Measurements from ENCODE around the gene ZBTB14.

ZBTB14 gene

GRCh38 chr18:5287854-5288253 is 7.7 kb downstream of the ZBTB14 start:
- no peaks in the 10 kb centered on the region for H3K27me3 ChIP-seq (replicated peaks; ENCODE audit: insufficient read depth, low read length)
- no peaks in the 10 kb centered on the region for H4K20me1 ChIP-seq (ENCODE audit: insufficient read depth, low read length)
- DNase-seq, result no peak
- no peak overlapping the region for H2AFZ ChIP-seq (ENCODE audit: low read length)
- peaks cover 6% of the 10 kb centered on the region; the same call in 1 of the 2 replicates for H3K36me3 ChIP-seq (replicated peaks; ENCODE audit: insufficient read depth, low read length)
- no peaks in the 10 kb centered on the region for H3K9me2 ChIP-seq (replicated peaks; ENCODE audit: insufficient read depth, low read length)
- H3K4me1 ChIP-seq (ENCODE audit: low read length), result no peaks in the 10 kb centered on the region
- H3K9me3 ChIP-seq (replicated peaks; ENCODE audit: insufficient read depth, low read length), result no peaks in the 10 kb centered on the region
- no peak overlapping the region for H3K27ac ChIP-seq (ENCODE audit: low read length)
- H3K79me2 ChIP-seq (ENCODE audit: low read length), result no peaks in the 10 kb centered on the region
- H3K4me2 ChIP-seq (ENCODE audit: low read depth, low read length), result no peak overlapping the region
- no peaks in the 10 kb centered on the region for H3F3A ChIP-seq (ENCODE audit: insufficient read depth, low read length)
- no peak overlapping the region for H3K4me3 ChIP-seq (ENCODE audit: low read length)
- H3K9ac ChIP-seq (ENCODE audit: low read length), result no peak overlapping the region
- TF ChIP-seq EZH2phosphoT487 (IDR thresholded peaks at IDR 0.05; ENCODE audit: low read length), result no peak
- no peak for TF ChIP-seq EZH2 (optimal IDR thresholded peaks at IDR 0.05; ENCODE audit: low read depth, low read length)
- no peak for TF ChIP-seq CTCF (IDR thresholded peaks at IDR 0.05; ENCODE audit: low read length)

GRCh38 chr18:5286525-5286924 is 9.0 kb downstream of the ZBTB14 start:
- Histone ChIP-seq H3K9me3 (replicated peaks; ENCODE audit: insufficient read depth, low read length) (no peaks in the 10 kb centered on the region), H3K27ac (ENCODE audit: low read length) (no peak overlapping the region), H3K9ac (ENCODE audit: low read length) (no peak overlapping the region), H3K4me1 (ENCODE audit: low read length) (no peaks in the 10 kb centered on the region), H2AFZ (ENCODE audit: low read length) (no peak overlapping the region), H3F3A (ENCODE audit: insufficient read depth, low read length) (no peaks in the 10 kb centered on the region), H4K20me1 (ENCODE audit: insufficient read depth, low read length) (no peaks in the 10 kb centered on the region), H3K79me2 (ENCODE audit: low read length) (no peaks in the 10 kb centered on the region), H3K36me3 (replicated peaks; ENCODE audit: insufficient read depth, low read length) (peaks cover 2% of the 10 kb centered on the region; the same call in 1 of the 2 replicates), H3K9me2 (replicated peaks; ENCODE audit: insufficient read depth, low read length) (no peaks in the 10 kb centered on the region), H3K4me2 (ENCODE audit: low read depth, low read length) (no peak overlapping the region), H3K27me3 (replicated peaks; ENCODE audit: insufficient read depth, low read length) (no peaks in the 10 kb centered on the region), H3K4me3 (ENCODE audit: low read length) (no peak overlapping the region)
- no peak for TF ChIP-seq CTCF (IDR thresholded peaks at IDR 0.05; ENCODE audit: low read length)
- TF ChIP-seq EZH2 (optimal IDR thresholded peaks at IDR 0.05; ENCODE audit: low read depth, low read length), result no peak
- no peak for TF ChIP-seq EZH2phosphoT487 (IDR thresholded peaks at IDR 0.05; ENCODE audit: low read length)
- DNase-seq, result no peak

GRCh38 chr18:5285326-5285725 is 10.2 kb downstream of the ZBTB14 start:
- no peak overlapping the region for H2AFZ ChIP-seq (ENCODE audit: low read length)
- DNase-seq, result no peak
- no peaks in the 10 kb centered on the region for H4K20me1 ChIP-seq (ENCODE audit: insufficient read depth, low read length)
- TF ChIP-seq EZH2phosphoT487 (IDR thresholded peaks at IDR 0.05; ENCODE audit: low read length), result no peak
- TF ChIP-seq EZH2 (optimal IDR thresholded peaks at IDR 0.05; ENCODE audit: low read depth, low read length), result no peak
- no peak for TF ChIP-seq CTCF (IDR thresholded peaks at IDR 0.05; ENCODE audit: low read length)
- no peaks in the 10 kb centered on the region for H3F3A ChIP-seq (ENCODE audit: insufficient read depth, low read length)
- H3K27me3 ChIP-seq (replicated peaks; ENCODE audit: insufficient read depth, low read length), result no peaks in the 10 kb centered on the region
- no peak overlapping the region for H3K4me2 ChIP-seq (ENCODE audit: low read depth, low read length)
- no peaks in the 10 kb centered on the region for H3K9me3 ChIP-seq (replicated peaks; ENCODE audit: insufficient read depth, low read length)
- no peaks in the 10 kb centered on the region for H3K4me1 ChIP-seq (ENCODE audit: low read length)
- no peak overlapping the region for H3K27ac ChIP-seq (ENCODE audit: low read length)
- H3K9ac ChIP-seq (ENCODE audit: low read length), result no peak overlapping the region
- H3K9me2 ChIP-seq (replicated peaks; ENCODE audit: insufficient read depth, low read length), result no peaks in the 10 kb centered on the region
- no peaks in the 10 kb centered on the region for H3K79me2 ChIP-seq (ENCODE audit: low read length)
- H3K4me3 ChIP-seq (ENCODE audit: low read length), result no peak overlapping the region
- no peaks in the 10 kb centered on the region for H3K36me3 ChIP-seq (replicated peaks; ENCODE audit: insufficient read depth, low read length)

All from MM.1S (cell line).